K562 (cell line): ENCODE results near the gene SPIRE1. TPM values are rescaled to one million over a fixed set of nuclear protein-coding genes. Genes with fewer than 3 reads are reported as not detected.
A peak's percentile ranks its signal among the peaks of the same experiment; 100 is the strongest.

Experiments
- BACH1 ChIP-seq: fragments of 200-800 bp; sonication (Bioruptor generic); IDR thresholded peaks from 2 replicates; pipeline ENCODE4 v1.6.1; 2016; ENCODE audit warnings: missing genetic modification characterization, missing compliant biosample characterization
- DNMT1 ChIP-seq: fragments of 450-650 bp; IDR thresholded peaks from 2 replicates; pipeline ENCODE4 v1.6.1; 2016; ENCODE audit warnings: antibody characterized with exemption, mild to moderate bottlenecking
- E2F1 ChIP-seq: sonication (generic); formaldehyde crosslinking; IDR thresholded peaks from 2 replicates; pipeline ENCODE4 v1.8.1; 2023; ENCODE audit warnings: mild to moderate bottlenecking, missing genetic modification reagents, moderate library complexity
- GABPA ChIP-seq: fragments of 200-800 bp; sonication (Bioruptor generic); conservative IDR thresholded peaks from 2 replicates; pipeline ENCODE4 v1.6.1; 2016; ENCODE audit warnings: low read depth, missing genetic modification characterization, missing compliant biosample characterization
- HMG20A ChIP-seq: fragments of 450-650 bp; formaldehyde crosslinking; conservative IDR thresholded peaks from 2 replicates; pipeline ENCODE4 v1.4.0; 2020; ENCODE audit warnings: mild to moderate bottlenecking, mixed read lengths
- POLR2AphosphoS2 ChIP-seq: IDR thresholded peaks from 2 replicates; pipeline ENCODE4 v1.6.1; 2012; ENCODE audit warnings: low read length, improper control_type of control experiment
- POLR2G ChIP-seq: fragments of 200-400 bp; formaldehyde crosslinking; IDR thresholded peaks from 2 replicates; pipeline ENCODE4 v1.6.1; 2017; ENCODE audit warnings: low read depth, mild to moderate bottlenecking, antibody characterized with exemption, low read length, moderate library complexity
- RNF2 ChIP-seq: sonication (generic); IDR thresholded peaks from 2 replicates; pipeline ENCODE4 v1.6.1; 2016
- SIN3A ChIP-seq, 2 experiments: fragments of 150-350 bp in 1 of 2; IDR thresholded peaks; 2 replicates each; pipeline ENCODE4 v1.6.1; 2011 to 2016; ENCODE audit warnings: borderline replicate concordance in 2 of 2, low read depth in 2 of 2, low read length in 2 of 2, mild to moderate bottlenecking in 2 of 2, moderate library complexity in 2 of 2; ENCODE audit not compliant: control insufficient read depth in 1 of 2
- ZNF124 ChIP-seq: sonication (generic); formaldehyde crosslinking; IDR thresholded peaks from 2 replicates; pipeline ENCODE4 v1.8.1; 2022; ENCODE audit warnings: missing genetic modification reagents
- ZNF76 ChIP-seq: fragments of 250-450 bp; sonication (Bioruptor Pico); IDR thresholded peaks from 2 replicates; pipeline ENCODE4 v1.4.0; 2020; ENCODE audit warnings: mild to moderate bottlenecking, moderate library complexity, borderline replicate concordance
- polyA plus RNA-seq, 8 experiments: library from polyadenylated mRNA; depleted of rRNA in 4 of 8; stranded (reverse) in 5 of 8; unstranded in 3 of 8; fragments of >200 nt; fragmentation: Nextera tagmentation in 2 of 8; fragmentation: Illumina TruSeq in 1 of 8; extraction: Ambion mirVana in 2 of 8; extraction: Trizol in 1 of 8; gene quantifications; 2 replicates each; pipeline versions ENCODE4 v1.2.1 to v1.2.3, GENCODE V29; 2011 to 2014; ENCODE audit warnings: inconsistent platforms in 1 of 8, missing spikeins in 1 of 8
- total RNA-seq, 7 experiments: library from RNA; depleted of rRNA in 6 of 7; stranded (reverse); fragments of >200 nt in 6 of 7; fragmentation: Illumina TruSeq in 2 of 7; extraction: Trizol in 2 of 7; gene quantifications; 2 replicates each; pipeline versions ENCODE4 v1.2.1 to v1.2.3, GENCODE V29; 2011 to 2021; ENCODE audit warnings: low replicate concordance in 1 of 7
- TF ChIP-seq, protein P1 (sequence below), 2 experiments: fragments of 450-650 bp in 1 of 2; sonication (generic) in 1 of 2; formaldehyde crosslinking in 1 of 2; IDR thresholded peaks; 2 replicates each; pipeline versions ENCODE4 v1.7.1 to v1.9.0; 2016 to 2022; ENCODE audit warnings: inconsistent platforms in 1 of 2, mild to moderate bottlenecking in 1 of 2, missing genetic modification reagents in 1 of 2
- TF ChIP-seq, protein P2 (sequence below): fragments of 450-650 bp; IDR thresholded peaks from 2 replicates; pipeline ENCODE4 v1.6.1; 2016; ENCODE audit warnings: low read depth, mild to moderate bottlenecking, moderate library complexity
- TF ChIP-seq, protein P3 (sequence below): fragments of 450-650 bp; IDR thresholded peaks from 2 replicates; pipeline ENCODE4 v1.6.1; 2016; ENCODE audit warnings: borderline replicate concordance

Gene SPIRE1
- total and polyA plus RNA-seq, 9 of the 15 experiments (the other 6 are each of a cell fraction or from before 2014, with no cell fraction given) = 2.9 to 14.0 (median 10.2) TPM

GRCh38 chr18:12703096-12703567 lies 45.2 kb upstream of the SPIRE1 start (continued):
- TF ChIP-seq, protein P1, sequence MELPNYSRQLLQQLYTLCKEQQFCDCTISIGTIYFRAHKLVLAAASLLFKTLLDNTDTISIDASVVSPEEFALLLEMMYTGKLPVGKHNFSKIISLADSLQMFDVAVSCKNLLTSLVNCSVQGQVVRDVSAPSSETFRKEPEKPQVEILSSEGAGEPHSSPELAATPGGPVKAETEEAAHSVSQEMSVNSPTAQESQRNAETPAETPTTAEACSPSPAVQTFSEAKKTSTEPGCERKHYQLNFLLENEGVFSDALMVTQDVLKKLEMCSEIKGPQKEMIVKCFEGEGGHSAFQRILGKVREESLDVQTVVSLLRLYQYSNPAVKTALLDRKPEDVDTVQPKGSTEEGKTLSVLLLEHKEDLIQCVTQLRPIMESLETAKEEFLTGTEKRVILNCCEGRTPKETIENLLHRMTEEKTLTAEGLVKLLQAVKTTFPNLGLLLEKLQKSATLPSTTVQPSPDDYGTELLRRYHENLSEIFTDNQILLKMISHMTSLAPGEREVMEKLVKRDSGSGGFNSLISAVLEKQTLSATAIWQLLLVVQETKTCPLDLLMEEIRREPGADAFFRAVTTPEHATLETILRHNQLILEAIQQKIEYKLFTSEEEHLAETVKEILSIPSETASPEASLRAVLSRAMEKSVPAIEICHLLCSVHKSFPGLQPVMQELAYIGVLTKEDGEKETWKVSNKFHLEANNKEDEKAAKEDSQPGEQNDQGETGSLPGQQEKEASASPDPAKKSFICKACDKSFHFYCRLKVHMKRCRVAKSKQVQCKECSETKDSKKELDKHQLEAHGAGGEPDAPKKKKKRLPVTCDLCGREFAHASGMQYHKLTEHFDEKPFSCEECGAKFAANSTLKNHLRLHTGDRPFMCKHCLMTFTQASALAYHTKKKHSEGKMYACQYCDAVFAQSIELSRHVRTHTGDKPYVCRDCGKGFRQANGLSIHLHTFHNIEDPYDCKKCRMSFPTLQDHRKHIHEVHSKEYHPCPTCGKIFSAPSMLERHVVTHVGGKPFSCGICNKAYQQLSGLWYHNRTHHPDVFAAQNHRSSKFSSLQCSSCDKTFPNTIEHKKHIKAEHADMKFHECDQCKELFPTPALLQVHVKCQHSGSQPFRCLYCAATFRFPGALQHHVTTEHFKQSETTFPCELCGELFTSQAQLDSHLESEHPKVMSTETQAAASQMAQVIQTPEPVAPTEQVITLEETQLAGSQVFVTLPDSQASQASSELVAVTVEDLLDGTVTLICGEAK (IDR thresholded peaks at IDR 0.05) = 0 out of 2 replicates have a peak, but pooled peaks have one; percentile 19
- TF ChIP-seq, protein P1 (CRISPR knock-in tag; IDR thresholded peaks at IDR 0.05) = no peak
- no peak for TF ChIP-seq ZNF76
- TF ChIP-seq E2F1 (CRISPR knock-in tag) = peak; percentile 34
- TF ChIP-seq, protein P2, sequence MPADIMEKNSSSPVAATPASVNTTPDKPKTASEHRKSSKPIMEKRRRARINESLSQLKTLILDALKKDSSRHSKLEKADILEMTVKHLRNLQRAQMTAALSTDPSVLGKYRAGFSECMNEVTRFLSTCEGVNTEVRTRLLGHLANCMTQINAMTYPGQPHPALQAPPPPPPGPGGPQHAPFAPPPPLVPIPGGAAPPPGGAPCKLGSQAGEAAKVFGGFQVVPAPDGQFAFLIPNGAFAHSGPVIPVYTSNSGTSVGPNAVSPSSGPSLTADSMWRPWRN = no peak
- 0 out of 2 replicates have a peak, but pooled peaks have one; percentile 54 for TF ChIP-seq DNMT1
- peak; percentile 2; the same call in 1 of the 2 replicates for TF ChIP-seq RNF2
- TF ChIP-seq POLR2AphosphoS2 = no peak
- no peak for TF ChIP-seq ZNF124 (CRISPR knock-in tag)
- 0 out of 2 replicates have a peak, but pooled peaks have one; percentile 27 for TF ChIP-seq BACH1 (tag)
- TF ChIP-seq POLR2G = no peak
- TF ChIP-seq HMG20A (CRISPR knock-in tag) = no peak
- TF ChIP-seq, protein P3, sequence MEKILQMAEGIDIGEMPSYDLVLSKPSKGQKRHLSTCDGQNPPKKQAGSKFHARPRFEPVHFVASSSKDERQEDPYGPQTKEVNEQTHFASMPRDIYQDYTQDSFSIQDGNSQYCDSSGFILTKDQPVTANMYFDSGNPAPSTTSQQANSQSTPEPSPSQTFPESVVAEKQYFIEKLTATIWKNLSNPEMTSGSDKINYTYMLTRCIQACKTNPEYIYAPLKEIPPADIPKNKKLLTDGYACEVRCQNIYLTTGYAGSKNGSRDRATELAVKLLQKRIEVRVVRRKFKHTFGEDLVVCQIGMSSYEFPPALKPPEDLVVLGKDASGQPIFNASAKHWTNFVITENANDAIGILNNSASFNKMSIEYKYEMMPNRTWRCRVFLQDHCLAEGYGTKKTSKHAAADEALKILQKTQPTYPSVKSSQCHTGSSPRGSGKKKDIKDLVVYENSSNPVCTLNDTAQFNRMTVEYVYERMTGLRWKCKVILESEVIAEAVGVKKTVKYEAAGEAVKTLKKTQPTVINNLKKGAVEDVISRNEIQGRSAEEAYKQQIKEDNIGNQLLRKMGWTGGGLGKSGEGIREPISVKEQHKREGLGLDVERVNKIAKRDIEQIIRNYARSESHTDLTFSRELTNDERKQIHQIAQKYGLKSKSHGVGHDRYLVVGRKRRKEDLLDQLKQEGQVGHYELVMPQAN = peak; percentile 77; the same call in 1 of the 2 replicates
- TF ChIP-seq GABPA (tag) = 0 out of 2 replicates have a peak, but pooled peaks have one; percentile 8
- 0 out of 4 replicates have a peak, but pooled peaks of 1 of the 2 experiments have one; percentile 14 for TF ChIP-seq SIN3A (IDR thresholded peaks at IDR 0.05; ENCODE audit: borderline replicate concordance in 2 of 2, control insufficient read depth in 1 of 2, low read depth in 2 of 2, low read length in 2 of 2)
